NCI-H146 treated with DMSO at 0.1 percent for 48 hours (cell line): ENCODE measurements around the gene PC.
"Not testable (repeated sequence)": the region's sequence is repeated elsewhere in the genome, so short reads cannot be mapped to it uniquely, and the experiment has no call there.

Experiments used
- DNase-seq: peaks from one replicate; lab custom pipeline; 2025; ENCODE audit not compliant: unreplicated experiment; lab: John Stamatoyannopoulos, UW

PC gene

DNA sequence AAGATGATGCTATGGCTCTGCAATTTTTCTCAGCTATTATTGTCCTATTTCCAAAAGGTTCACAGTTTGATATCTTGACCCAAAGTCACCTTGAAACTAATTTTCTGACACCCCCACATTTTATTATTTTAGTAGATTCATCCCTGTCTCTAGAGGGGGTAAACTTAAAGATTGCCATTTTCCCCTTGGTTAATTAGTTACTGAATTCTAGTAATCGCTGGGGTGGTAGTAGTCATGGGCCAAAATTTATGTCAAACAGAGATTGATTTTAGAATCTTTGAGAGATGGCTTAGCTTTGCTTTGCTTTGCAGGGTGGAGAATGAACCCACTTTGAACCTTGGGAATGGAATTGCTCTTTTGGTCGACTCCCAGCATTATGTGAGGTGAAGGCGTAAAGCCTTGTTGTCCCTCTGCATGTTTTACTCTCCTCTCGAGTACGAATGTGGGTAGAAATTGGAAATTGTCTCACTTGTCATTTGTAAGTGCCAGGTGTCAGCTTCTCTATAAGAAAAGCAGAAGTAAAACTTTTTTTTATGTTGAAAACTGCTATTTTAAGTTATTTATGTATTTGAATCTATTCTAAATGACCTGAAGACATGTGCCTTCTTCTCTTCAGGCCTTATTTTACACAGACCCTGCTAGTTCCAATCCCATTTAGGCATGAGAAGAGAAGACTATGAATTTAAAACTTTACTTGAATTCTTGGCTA, 157.3 kb downstream of the PC start:
- DNase-seq, result no peak

DNA sequence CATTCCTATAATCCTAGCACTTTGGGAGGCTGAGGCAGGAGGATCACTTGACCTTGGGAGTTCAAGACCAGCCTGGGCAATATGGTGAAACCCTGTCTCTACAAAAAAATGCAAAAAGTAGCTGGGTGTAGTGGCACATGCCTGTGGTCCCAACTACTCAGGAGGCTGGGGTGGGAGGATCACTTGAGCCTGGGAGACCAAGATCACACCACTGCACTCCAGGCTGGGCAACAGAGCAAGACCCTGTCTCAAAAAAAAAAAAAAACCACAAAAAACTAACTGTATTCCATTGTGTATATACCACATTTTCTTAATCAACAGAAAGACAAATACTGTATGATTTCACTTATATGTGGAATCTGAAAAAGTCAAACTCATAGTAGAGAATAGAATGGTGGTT, 158.4 kb downstream of the PC start:
- not testable (repeated sequence) for DNase-seq
